H9 (cell line): ENCODE results near the gene GIGYF1. TPM values are rescaled to one million over a fixed set of nuclear protein-coding genes. Genes with fewer than 3 reads are reported as not detected.

Experiments used
- DNase-seq: peaks from one replicate; pipeline ENCODE4 v3.0.0-alpha.2; 2017
- H2AFZ ChIP-seq: one replicate; pipeline ENCODE4 v1.6.1; 2013; ENCODE audit warnings: mild to moderate bottlenecking, low read length, control low read depth, moderate library complexity
- H2AK5ac ChIP-seq: 2 replicates; pipeline ENCODE4 v1.6.1; 2013; ENCODE audit warnings: low read length, control low read depth, mixed read lengths; ENCODE audit not compliant: insufficient read length
- H2BK120ac ChIP-seq: one replicate; pipeline ENCODE4 v1.6.1; 2013; ENCODE audit warnings: low read depth, mild to moderate bottlenecking, low read length, control low read depth, inconsistent platforms; ENCODE audit not compliant: poor library complexity, severe bottlenecking
- H2BK12ac ChIP-seq: 2 replicates; pipeline ENCODE4 v1.6.1; 2013; ENCODE audit warnings: low read length, control low read depth, mixed read lengths, low read depth; ENCODE audit not compliant: insufficient read length
- H2BK15ac ChIP-seq: 2 replicates; pipeline ENCODE4 v1.6.1; 2013; ENCODE audit warnings: low read depth, low read length, control low read depth
- H2BK20ac ChIP-seq: one replicate; pipeline ENCODE4 v1.6.1; 2013; ENCODE audit warnings: low read depth, mild to moderate bottlenecking, low read length, control low read depth, inconsistent platforms; ENCODE audit not compliant: poor library complexity, severe bottlenecking
- H2BK5ac ChIP-seq: 2 replicates; pipeline ENCODE4 v1.6.1; 2013; ENCODE audit warnings: low read length, control low read depth, mixed read lengths; ENCODE audit not compliant: insufficient read length
- H3K14ac ChIP-seq: 2 replicates; pipeline ENCODE4 v1.6.1; 2013; ENCODE audit warnings: low read length, control low read depth; ENCODE audit not compliant: insufficient read depth
- H3K18ac ChIP-seq: 2 replicates; pipeline ENCODE4 v1.6.1; 2013; ENCODE audit warnings: low read depth, mild to moderate bottlenecking, mixed read lengths, low read length, control low read depth; ENCODE audit not compliant: insufficient read length
- H3K23ac ChIP-seq: 2 replicates; pipeline ENCODE4 v1.6.1; 2013; ENCODE audit warnings: low read length, control low read depth, mixed read lengths, low read depth; ENCODE audit not compliant: insufficient read length
- H3K23me2 ChIP-seq: 2 replicates; pipeline ENCODE4 v1.6.1; 2013; ENCODE audit warnings: low read depth, mild to moderate bottlenecking, mixed read lengths, low read length, control low read depth; ENCODE audit not compliant: insufficient read length, poor library complexity, severe bottlenecking
- H3K27ac ChIP-seq: 2 replicates; pipeline ENCODE4 v1.5.1; 2013; ENCODE audit warnings: low read length, control low read depth, mixed read lengths, low read depth; ENCODE audit not compliant: insufficient read length
- H3K27me3 ChIP-seq: 2 replicates; pipeline ENCODE4 v1.6.1; 2013; ENCODE audit warnings: low read length, control low read depth, inconsistent platforms; ENCODE audit not compliant: insufficient read depth
- H3K4ac ChIP-seq: 2 replicates; pipeline ENCODE4 v1.6.1; 2013; ENCODE audit warnings: low read depth, mild to moderate bottlenecking, control low read depth, inconsistent platforms, low read length, moderate library complexity
- H3K4me1 ChIP-seq: 2 replicates; pipeline ENCODE4 v1.6.1; 2013; ENCODE audit warnings: low read length, control low read depth, inconsistent platforms; ENCODE audit not compliant: insufficient read depth
- H3K4me2 ChIP-seq: 2 replicates; pipeline ENCODE4 v1.6.1; 2013; ENCODE audit warnings: low read length, control low read depth, mixed read lengths; ENCODE audit not compliant: insufficient read length, insufficient read depth
- H3K56ac ChIP-seq: 2 replicates; pipeline ENCODE4 v1.6.1; 2013; ENCODE audit warnings: low read depth, mild to moderate bottlenecking, mixed read lengths, low read length, control low read depth; ENCODE audit not compliant: insufficient read length
- H3K79me1 ChIP-seq: 2 replicates; pipeline ENCODE4 v1.6.1; 2013; ENCODE audit warnings: low read depth, mild to moderate bottlenecking, moderate library complexity, low read length, control low read depth, inconsistent platforms; ENCODE audit not compliant: insufficient read depth, poor library complexity, severe bottlenecking
- H3K79me2 ChIP-seq: 2 replicates; pipeline ENCODE4 v1.6.1; 2013; ENCODE audit warnings: low read length, control low read depth, inconsistent platforms; ENCODE audit not compliant: insufficient read depth
- H3K9ac ChIP-seq: 2 replicates; pipeline ENCODE4 v1.6.1; 2013; ENCODE audit warnings: low read length, control low read depth, mixed read lengths; ENCODE audit not compliant: insufficient read length; ENCODE audit errors: extremely low read depth
- H3K9me3 ChIP-seq: one replicate; pipeline ENCODE4 v1.6.1; 2013; ENCODE audit warnings: low read depth, low read length, inconsistent platforms; ENCODE audit not compliant: control insufficient read depth
- H3T11ph ChIP-seq: one replicate; pipeline ENCODE4 v1.6.1; 2013; ENCODE audit warnings: mild to moderate bottlenecking, low read length, control low read depth, inconsistent platforms
- H4K20me1 ChIP-seq: one replicate; pipeline ENCODE4 v1.6.1; 2013; ENCODE audit not compliant: control insufficient read depth, insufficient read length, insufficient read depth
- H4K5ac ChIP-seq: 2 replicates; pipeline ENCODE4 v1.6.1; 2013; ENCODE audit warnings: low read depth, mild to moderate bottlenecking, mixed read lengths, low read length, control low read depth; ENCODE audit not compliant: insufficient read length
- H4K8ac ChIP-seq: replicated peaks from 2 replicates; pipeline ENCODE4 v1.6.1; 2013; ENCODE audit warnings: low read length, control low read depth, mixed read lengths, low read depth; ENCODE audit not compliant: insufficient read length
- H4K91ac ChIP-seq: 2 replicates; pipeline ENCODE4 v1.6.1; 2013; ENCODE audit warnings: low read depth, mild to moderate bottlenecking, moderate library complexity, mixed read lengths, low read length, control low read depth; ENCODE audit not compliant: insufficient read length
- H3K27ac Mint-ChIP-seq, 3 experiments: 2 replicates in 2 of 3; 3 replicates in 1 of 3; pipeline ENCODE4 v1.8.0; 2020 to 2021; ENCODE audit warnings: mixed read lengths in 3 of 3, mild to moderate bottlenecking in 1 of 3, moderate library complexity in 1 of 3
- H3K27me3 Mint-ChIP-seq: 2 replicates; pipeline ENCODE4 v1.8.0; 2021; ENCODE audit warnings: low read depth, mild to moderate bottlenecking, moderate library complexity, mixed read lengths
- H3K36me3 Mint-ChIP-seq, 3 experiments: 2 replicates in 2 of 3; 3 replicates in 1 of 3; pipeline ENCODE4 v1.8.0; 2020 to 2021; ENCODE audit warnings: low read depth in 3 of 3, mixed read lengths in 3 of 3; ENCODE audit not compliant: insufficient read depth in 1 of 3
- H3K4me1 Mint-ChIP-seq, 2 experiments: 2 replicates each; pipeline ENCODE4 v1.8.0; 2020; ENCODE audit warnings: mixed read lengths in 2 of 2
- H3K4me3 Mint-ChIP-seq, 2 experiments: 2 replicates in 1 of 2; 3 replicates in 1 of 2; pipeline ENCODE4 v1.8.0; 2020 to 2021; ENCODE audit warnings: mild to moderate bottlenecking in 2 of 2, mixed read lengths in 2 of 2, moderate library complexity in 1 of 2
- H3K9me3 Mint-ChIP-seq, 2 experiments: 2 replicates in 1 of 2; 3 replicates in 1 of 2; pipeline ENCODE4 v1.8.0; 2020; ENCODE audit warnings: mild to moderate bottlenecking in 2 of 2, mixed read lengths in 2 of 2, moderate library complexity in 1 of 2
- CTCF ChIP-seq: fragments of 200-600 bp; sonication (generic); conservative IDR thresholded peaks from 3 replicates; pipeline ENCODE4 v1.8.0; 2021; ENCODE audit warnings: antibody characterized with exemption, mild to moderate bottlenecking
- WGBS: extraction: QIAGEN DNeasy Blood & Tissue Kit; methylation state at CpG from one replicate; pipeline ENCODE4 v1.1.7; 2013; ENCODE audit warnings: missing lambda C conversion rate, low lambda C conversion rate, mixed read lengths; ENCODE audit not compliant: insufficient read length; ENCODE audit errors: extremely low coverage; 5-methylcytosine and 5-hydroxymethylcytosine counted together
- total RNA-seq: library from RNA; stranded (reverse); gene quantifications from 2 replicates; pipeline ENCODE4 v1.2.1, GENCODE V29; 2021

The GIGYF1 gene
- total RNA-seq, 1 experiment from 2014 or later = 104 TPM

GRCh38 chr7:100678291-100678984, 15.6 kb downstream of the GIGYF1 start:
- Mint-ChIP-seq H3K4me3 (peak overlapping the region in 1 of 2 experiments; percentile 9; a peak in 1 of 5 replicates), H3K27ac (peak overlapping the region in 2 of 3 experiments; percentile 49 to 89; a peak in 2 of 7 replicates), H3K9me3 (no peaks in the 10 kb centered on the region), H3K36me3 (peaks cover 13 to 50% (median 48%) of the 10 kb centered on the region in 3 experiments), H3K4me1 (peaks cover 6 to 21% of the 10 kb centered on the region in 2 experiments), H3K27me3 (peaks cover 3% of the 10 kb centered on the region)
- Histone ChIP-seq H3K9ac (no peak overlapping the region), H3K27ac (no peak overlapping the region), H3K4ac (no peak overlapping the region), H3K27me3 (no peaks in the 10 kb centered on the region), H3T11ph (no peak overlapping the region), H3K23ac (no peak overlapping the region), H3K79me1 (no peaks in the 10 kb centered on the region), H2BK20ac (no peak overlapping the region), H3K18ac (no peak overlapping the region), H2AFZ (no peak overlapping the region), H2AK5ac (no peak overlapping the region), H2BK5ac (no peak overlapping the region), H3K4me2 (no peak overlapping the region), H3K56ac (no peak overlapping the region), H4K8ac (no peak overlapping the region), H3K9me3 (no peaks in the 10 kb centered on the region), H3K4me1 (no peaks in the 10 kb centered on the region), H2BK12ac (no peak overlapping the region), H4K91ac (no peak overlapping the region), H4K5ac (no peak overlapping the region), H3K79me2 (no peaks in the 10 kb centered on the region), H2BK120ac (no peak overlapping the region), H2BK15ac (no peak overlapping the region), H4K20me1 (no peaks in the 10 kb centered on the region), H3K14ac (no peak overlapping the region), H3K23me2 (peaks cover 18% of the 10 kb centered on the region)
- no peak for DNase-seq
- TF ChIP-seq CTCF = no peak
- WGBS = no CpG with 5 or more reads among the region's 35 CpGs
